ENCODE measurements around the gene GIGYF2.
"Not testable (repeated sequence)": the region's sequence is repeated elsewhere in the genome, so short reads cannot be mapped to it uniquely, and the experiment has no call there.

GIGYF2 gene

DNA sequence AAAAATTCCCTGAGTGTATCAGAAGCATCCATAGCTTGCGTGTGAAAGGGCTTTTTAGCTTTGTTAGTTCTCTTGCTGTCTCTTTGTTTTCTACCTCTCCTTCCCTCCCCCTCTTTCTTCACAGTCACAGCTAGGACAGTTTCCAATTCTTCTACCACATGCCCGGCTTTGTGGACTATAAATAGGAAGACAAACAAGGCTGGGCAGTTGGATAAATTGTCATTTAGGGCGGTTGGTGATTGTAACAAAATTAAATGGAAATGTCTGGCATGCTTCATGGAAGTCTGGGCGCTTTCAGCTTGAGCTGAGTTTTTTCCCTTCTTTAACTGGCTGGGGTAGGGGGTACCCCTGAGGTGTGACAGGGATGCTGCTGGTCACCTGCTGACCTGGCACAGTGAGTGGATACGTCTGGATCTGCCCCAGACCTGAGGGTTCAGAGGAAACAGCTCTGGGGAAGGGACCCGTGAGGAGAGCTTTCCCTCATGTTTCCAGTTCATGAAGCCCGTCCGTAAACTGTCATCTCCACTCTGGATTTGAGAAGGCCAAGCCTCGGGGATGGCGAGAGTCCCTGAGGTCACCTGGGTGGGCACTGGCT is 29.0 kb upstream of the GIGYF2 start:
- H3K27me3 ChIP-seq (ENCODE audit: control insufficient read depth in 1 of 2, insufficient read depth in 2 of 2, low read length in 2 of 2): no peaks in the 10 kb centered on the region
- H3K4me1 ChIP-seq (ENCODE audit: control insufficient read depth, insufficient read depth, low read length): peaks cover 5% of the 10 kb centered on the region
- peaks cover 0 to 5% of the 10 kb centered on the region in 2 donors for H3K36me3 ChIP-seq (ENCODE audit: control insufficient read depth in 2 of 2, insufficient read depth in 2 of 2, low read length in 2 of 2)
- H3K4me3 ChIP-seq (ENCODE audit: low read length in 2 of 2): no peak overlapping the region
- no peaks in the 10 kb centered on the region for H3K9me3 ChIP-seq (ENCODE audit: control insufficient read depth in 2 of 2, low read length in 2 of 2)
- H3K27ac ChIP-seq (ENCODE audit: low read length): no peak overlapping the region
- no peak overlapping the region for H3K9ac ChIP-seq (ENCODE audit: low read length in 2 of 2)

DNA sequence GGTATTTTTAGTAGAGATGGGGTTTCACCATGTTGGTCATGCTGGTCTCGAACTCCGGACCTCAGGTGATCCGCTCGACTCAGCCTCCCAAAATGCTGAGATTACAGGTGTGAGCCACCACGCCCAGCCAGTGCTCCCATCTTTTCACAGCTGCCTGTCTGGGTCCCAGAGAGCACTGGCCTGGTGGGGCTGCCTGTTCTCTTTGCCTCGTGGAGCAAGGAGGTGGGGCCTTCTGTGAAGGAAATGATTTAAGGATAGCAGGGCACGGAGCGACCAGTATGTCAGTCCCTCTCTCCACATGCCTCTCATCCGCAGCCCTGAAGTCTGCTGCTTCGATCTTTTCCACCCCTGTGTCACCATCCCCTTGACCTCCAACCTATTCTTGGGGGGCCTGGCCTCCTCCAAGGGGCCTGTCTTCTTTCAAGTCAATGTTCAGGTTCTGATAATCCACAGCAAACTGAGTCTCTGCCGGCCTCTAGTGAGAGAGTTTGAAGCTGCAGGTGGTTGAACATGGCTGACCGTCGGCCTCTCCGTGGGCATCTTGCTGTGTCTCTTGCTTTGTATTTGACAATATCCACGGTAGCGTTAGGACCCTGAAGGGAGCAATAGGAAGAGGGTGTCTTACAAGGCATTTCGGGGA is 28.2 kb upstream of the GIGYF2 start:
- H3K36me3 ChIP-seq (ENCODE audit: control insufficient read depth in 2 of 2, insufficient read depth in 2 of 2, low read length in 2 of 2): peaks cover 0 to 5% of the 10 kb centered on the region in 2 donors
- H3K27me3 ChIP-seq (ENCODE audit: control insufficient read depth in 1 of 2, insufficient read depth in 2 of 2, low read length in 2 of 2): no peaks in the 10 kb centered on the region
- peaks cover 5% of the 10 kb centered on the region for H3K4me1 ChIP-seq (ENCODE audit: control insufficient read depth, insufficient read depth, low read length)
- no peak overlapping the region for H3K27ac ChIP-seq (ENCODE audit: low read length)
- H3K4me3 ChIP-seq (ENCODE audit: low read length in 2 of 2): no peak overlapping the region
- H3K9me3 ChIP-seq (ENCODE audit: control insufficient read depth in 2 of 2, low read length in 2 of 2): no peaks in the 10 kb centered on the region
- H3K9ac ChIP-seq (ENCODE audit: low read length in 2 of 2): no peak overlapping the region

DNA sequence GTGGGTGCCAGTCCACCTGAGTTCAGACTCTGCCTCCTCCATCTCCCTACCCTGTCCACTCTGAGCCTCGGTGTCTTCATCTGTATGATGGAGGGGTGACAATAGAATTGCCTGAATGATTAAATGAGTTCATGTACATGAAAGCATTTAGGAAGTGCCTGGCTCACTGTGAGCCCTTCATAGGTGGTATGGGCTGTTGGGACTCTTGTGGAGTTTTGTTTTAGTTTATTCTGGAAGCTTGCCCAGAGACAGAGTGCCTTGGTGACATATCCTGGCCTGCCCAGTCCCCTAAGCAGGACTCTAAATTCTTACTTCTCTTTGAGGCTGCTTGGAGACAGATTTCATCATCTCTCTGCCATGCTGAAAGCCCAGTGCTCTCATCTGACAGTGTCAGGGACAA is 24.5 kb upstream of the GIGYF2 start:
- Histone ChIP-seq H3K27me3 (ENCODE audit: control insufficient read depth in 1 of 2, insufficient read depth in 2 of 2, low read length in 2 of 2) (no peaks in the 10 kb centered on the region), H3K9me3 (ENCODE audit: control insufficient read depth in 2 of 2, low read length in 2 of 2) (no peaks in the 10 kb centered on the region), H3K9ac (ENCODE audit: low read length in 2 of 2) (no peak overlapping the region), H3K4me1 (ENCODE audit: control insufficient read depth, insufficient read depth, low read length) (peaks cover 5% of the 10 kb centered on the region), H3K27ac (ENCODE audit: low read length) (no peak overlapping the region), H3K36me3 (ENCODE audit: control insufficient read depth in 2 of 2, insufficient read depth in 2 of 2, low read length in 2 of 2) (peaks cover 0 to 5% of the 10 kb centered on the region in 2 donors), H3K4me3 (ENCODE audit: low read length in 2 of 2) (no peak overlapping the region)

DNA sequence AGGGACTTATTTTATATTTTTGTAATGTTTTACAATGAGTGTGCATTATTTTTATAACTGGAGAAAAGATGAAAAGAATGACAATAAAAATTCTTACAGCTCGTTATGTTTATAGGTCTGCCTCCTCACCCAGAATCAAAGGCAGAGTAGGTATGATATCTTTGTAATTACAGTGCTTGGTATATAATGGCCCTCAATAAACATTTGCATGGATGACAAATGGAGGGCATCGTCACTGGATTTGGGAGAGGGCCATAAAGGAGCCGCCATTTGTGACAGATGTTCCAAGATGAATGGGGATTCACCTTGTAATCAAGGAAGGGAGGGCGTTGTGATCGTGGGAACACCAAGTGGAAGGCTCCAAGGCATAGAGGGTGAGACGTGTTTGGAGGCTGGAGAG is 22.6 kb upstream of the GIGYF2 start:
- Histone ChIP-seq H3K9me3 (ENCODE audit: control insufficient read depth in 2 of 2, low read length in 2 of 2) (no peaks in the 10 kb centered on the region), H3K27me3 (ENCODE audit: control insufficient read depth in 1 of 2, insufficient read depth in 2 of 2, low read length in 2 of 2) (no peaks in the 10 kb centered on the region), H3K9ac (ENCODE audit: low read length in 2 of 2) (no peak overlapping the region), H3K36me3 (ENCODE audit: control insufficient read depth in 2 of 2, insufficient read depth in 2 of 2, low read length in 2 of 2) (peaks cover 0 to 5% of the 10 kb centered on the region in 2 donors), H3K4me3 (ENCODE audit: low read length in 2 of 2) (no peak overlapping the region), H3K4me1 (ENCODE audit: control insufficient read depth, insufficient read depth, low read length) (no peaks in the 10 kb centered on the region), H3K27ac (ENCODE audit: low read length) (no peak overlapping the region)

DNA sequence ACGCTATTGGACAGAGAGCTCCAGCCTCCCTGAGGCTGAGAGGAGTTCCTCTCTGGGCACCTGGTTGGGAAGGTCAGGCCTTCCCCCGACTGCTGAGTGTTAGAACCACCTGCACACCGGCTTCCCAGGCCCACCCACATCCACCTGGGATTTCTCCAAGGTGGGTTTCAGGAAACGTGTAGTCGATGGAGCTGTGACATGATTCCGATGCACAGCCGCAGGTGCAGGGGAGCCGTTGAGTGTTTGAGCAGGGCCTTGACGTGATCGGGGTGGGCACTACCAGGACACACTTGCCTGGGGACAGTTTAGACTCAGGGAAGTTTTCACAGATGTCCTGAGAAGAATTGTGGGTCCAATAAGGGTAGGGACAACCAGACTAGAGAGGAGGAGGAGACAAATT is 21.8 kb upstream of the GIGYF2 start:
- Histone ChIP-seq H3K4me3 (ENCODE audit: low read length in 2 of 2) (no peak overlapping the region), H3K9ac (ENCODE audit: low read length in 2 of 2) (no peak overlapping the region), H3K27ac (ENCODE audit: low read length) (no peak overlapping the region), H3K9me3 (ENCODE audit: control insufficient read depth in 2 of 2, low read length in 2 of 2) (no peaks in the 10 kb centered on the region), H3K27me3 (ENCODE audit: control insufficient read depth in 1 of 2, insufficient read depth in 2 of 2, low read length in 2 of 2) (no peaks in the 10 kb centered on the region), H3K36me3 (ENCODE audit: control insufficient read depth in 2 of 2, insufficient read depth in 2 of 2, low read length in 2 of 2) (peaks cover 0 to 5% of the 10 kb centered on the region in 2 donors), H3K4me1 (ENCODE audit: control insufficient read depth, insufficient read depth, low read length) (no peaks in the 10 kb centered on the region)

DNA sequence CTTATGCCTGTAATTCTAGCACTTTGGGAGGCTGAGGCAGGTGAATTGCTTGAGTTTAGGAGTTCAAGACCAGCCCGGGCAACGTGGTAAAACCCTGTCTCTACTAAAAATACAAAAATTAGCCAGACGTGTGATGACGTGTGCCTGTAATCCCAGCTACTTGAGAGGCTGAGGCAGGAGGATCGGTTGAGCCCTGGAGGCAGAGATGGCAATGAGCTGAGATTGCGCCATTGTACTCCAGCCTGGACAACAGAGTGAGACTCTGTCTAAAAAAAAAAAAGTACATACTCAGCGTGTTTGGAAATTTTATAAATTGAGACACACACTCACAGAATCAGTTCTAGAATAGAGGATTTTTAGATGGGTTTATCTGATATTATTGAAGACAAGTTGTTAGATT is 17.1 kb upstream of the GIGYF2 start:
- H3K4me1 ChIP-seq (ENCODE audit: control insufficient read depth, insufficient read depth, low read length): no peaks in the 10 kb centered on the region
- H3K36me3 ChIP-seq (ENCODE audit: control insufficient read depth in 2 of 2, insufficient read depth in 2 of 2, low read length in 2 of 2): no peaks in the 10 kb centered on the region
- H3K27ac ChIP-seq (ENCODE audit: low read length): no peak overlapping the region
- peaks cover 3 to 4% of the 10 kb centered on the region in 2 donors for H3K27me3 ChIP-seq (ENCODE audit: control insufficient read depth in 1 of 2, insufficient read depth in 2 of 2, low read length in 2 of 2)
- no peak overlapping the region for H3K4me3 ChIP-seq (ENCODE audit: low read length in 2 of 2)
- H3K9ac ChIP-seq (ENCODE audit: low read length in 2 of 2): no peak overlapping the region
- no peaks in the 10 kb centered on the region for H3K9me3 ChIP-seq (ENCODE audit: control insufficient read depth in 2 of 2, low read length in 2 of 2)

DNA sequence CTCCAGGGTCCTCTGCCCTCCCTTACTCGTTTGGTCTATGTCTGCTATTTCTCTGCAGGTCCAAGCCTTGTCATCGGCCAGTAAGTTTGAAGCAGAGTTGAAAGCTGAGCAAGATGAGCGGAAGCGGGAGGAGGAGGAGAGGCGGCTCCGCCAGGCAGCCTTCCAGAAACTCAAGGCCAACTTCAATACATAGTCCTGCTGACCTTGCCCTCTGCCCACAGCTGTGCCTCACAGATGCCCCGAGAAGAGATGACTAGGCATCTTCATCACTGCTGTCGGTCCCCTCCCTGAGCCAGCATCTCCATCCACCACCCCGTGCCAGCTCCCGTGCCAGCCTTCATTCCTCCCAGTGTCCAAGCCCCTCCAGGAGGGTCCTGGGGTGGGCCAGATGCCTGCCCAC is 15.6 kb upstream of the GIGYF2 start:
- no peak overlapping the region for H3K4me3 ChIP-seq (ENCODE audit: low read length in 2 of 2)
- peaks cover 3 to 4% of the 10 kb centered on the region in 2 donors for H3K27me3 ChIP-seq (ENCODE audit: control insufficient read depth in 1 of 2, insufficient read depth in 2 of 2, low read length in 2 of 2)
- H3K9me3 ChIP-seq (ENCODE audit: control insufficient read depth in 2 of 2, low read length in 2 of 2): no peaks in the 10 kb centered on the region
- H3K36me3 ChIP-seq (ENCODE audit: control insufficient read depth in 2 of 2, insufficient read depth in 2 of 2, low read length in 2 of 2): no peaks in the 10 kb centered on the region
- no peak overlapping the region for H3K9ac ChIP-seq (ENCODE audit: low read length in 2 of 2)
- H3K27ac ChIP-seq (ENCODE audit: low read length): no peak overlapping the region
- no peaks in the 10 kb centered on the region for H3K4me1 ChIP-seq (ENCODE audit: control insufficient read depth, insufficient read depth, low read length)

DNA sequence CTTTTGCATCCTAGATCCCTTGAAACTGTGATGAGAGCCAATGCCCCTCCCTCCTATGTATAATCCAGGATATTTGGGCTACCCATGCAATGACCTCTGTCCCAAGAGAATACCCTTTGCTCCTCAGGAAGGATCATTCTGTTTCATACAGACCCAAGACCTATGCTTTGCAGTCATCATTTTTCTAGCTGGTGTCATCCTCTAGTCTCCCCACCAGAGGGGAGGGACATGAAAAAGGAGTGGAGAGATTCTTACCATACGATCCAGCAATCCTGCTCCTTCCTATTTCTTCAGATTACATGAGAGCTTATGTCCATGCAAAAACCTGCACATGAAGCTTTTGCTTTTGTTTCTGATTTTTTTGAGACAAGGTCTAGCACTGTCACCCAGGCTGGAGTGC is 13.8 kb upstream of the GIGYF2 start:
- Histone ChIP-seq H3K27me3 (ENCODE audit: control insufficient read depth in 1 of 2, insufficient read depth in 2 of 2, low read length in 2 of 2) (peaks cover 3 to 4% of the 10 kb centered on the region in 2 donors), H3K4me1 (ENCODE audit: control insufficient read depth, insufficient read depth, low read length) (peaks cover 2% of the 10 kb centered on the region), H3K27ac (ENCODE audit: low read length) (no peak overlapping the region), H3K4me3 (ENCODE audit: low read length in 2 of 2) (no peak overlapping the region), H3K9me3 (ENCODE audit: control insufficient read depth in 2 of 2, low read length in 2 of 2) (no peaks in the 10 kb centered on the region), H3K36me3 (ENCODE audit: control insufficient read depth in 2 of 2, insufficient read depth in 2 of 2, low read length in 2 of 2) (no peaks in the 10 kb centered on the region), H3K9ac (ENCODE audit: low read length in 2 of 2) (no peak overlapping the region)

DNA sequence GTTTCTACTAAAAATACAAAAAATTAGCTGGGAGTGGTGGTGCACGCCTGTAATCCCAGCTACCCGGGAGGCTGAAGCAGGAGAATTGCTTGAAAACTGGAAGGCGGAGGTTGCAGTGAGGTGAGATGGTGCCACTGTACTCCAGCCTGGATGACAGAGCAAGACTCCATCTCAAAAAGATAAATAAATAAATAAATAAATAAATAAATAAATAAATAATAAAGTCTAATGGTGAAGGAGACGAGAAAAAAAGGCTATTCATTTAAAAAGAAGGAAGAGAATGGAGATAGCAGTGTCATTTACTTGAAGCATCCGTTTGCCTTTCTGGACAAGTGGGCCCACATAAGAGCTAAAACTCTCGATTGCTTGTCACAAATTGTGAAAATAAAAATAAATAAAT is 11.7 kb upstream of the GIGYF2 start:
- not testable (repeated sequence) for H3K9me3 ChIP-seq (ENCODE audit: control insufficient read depth in 2 of 2, low read length in 2 of 2); H3K4me1 ChIP-seq (ENCODE audit: control insufficient read depth, insufficient read depth, low read length); H3K27ac ChIP-seq (ENCODE audit: low read length); H3K9ac ChIP-seq (ENCODE audit: low read length in 2 of 2); H3K27me3 ChIP-seq (ENCODE audit: control insufficient read depth in 1 of 2, insufficient read depth in 2 of 2, low read length in 2 of 2); H3K4me3 ChIP-seq (ENCODE audit: low read length in 2 of 2); H3K36me3 ChIP-seq (ENCODE audit: control insufficient read depth in 2 of 2, insufficient read depth in 2 of 2, low read length in 2 of 2)

DNA sequence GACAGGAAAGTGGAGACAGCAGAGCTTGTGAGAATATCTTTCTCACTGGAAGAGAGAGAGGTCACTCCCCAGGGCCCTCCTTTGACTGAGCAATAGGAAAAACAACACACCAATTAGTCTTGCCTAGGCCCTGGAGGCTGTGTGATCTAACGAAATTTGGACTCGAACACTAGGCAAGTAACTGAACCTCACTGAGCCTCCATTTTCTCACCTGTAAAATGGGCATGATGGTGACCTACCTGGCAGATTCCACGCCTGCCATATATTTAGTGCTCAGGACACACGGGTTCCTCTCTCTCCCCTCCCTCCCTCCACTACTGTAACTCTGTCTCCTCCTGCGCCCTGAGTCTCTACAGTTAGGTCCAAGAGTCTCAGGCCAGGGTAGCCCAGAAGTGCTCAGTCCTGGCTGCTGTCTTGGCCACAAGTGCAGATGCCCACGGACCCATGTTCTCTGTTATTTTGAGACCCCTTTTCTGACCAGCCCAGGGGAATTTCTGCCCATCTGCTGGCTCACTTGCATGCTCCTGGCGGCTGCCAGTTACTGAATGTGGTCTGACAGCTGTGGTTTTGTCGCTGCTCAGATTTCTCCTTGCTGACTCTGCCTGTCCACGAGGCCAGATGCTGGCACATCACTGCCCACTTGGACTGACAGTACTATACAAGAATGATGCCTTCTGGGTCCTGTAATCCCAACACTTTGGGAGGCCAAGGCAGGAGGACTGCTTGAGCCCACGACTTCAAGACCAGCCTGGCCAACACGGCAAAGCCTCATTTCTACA is 9.6 kb upstream of the GIGYF2 start:
- Histone ChIP-seq H3K9me3 (ENCODE audit: control insufficient read depth in 2 of 2, low read length in 2 of 2) (no peaks in the 10 kb centered on the region), H3K27me3 (ENCODE audit: control insufficient read depth in 1 of 2, insufficient read depth in 2 of 2, low read length in 2 of 2) (no peaks in the 10 kb centered on the region), H3K27ac (ENCODE audit: low read length) (no peak overlapping the region), H3K36me3 (ENCODE audit: control insufficient read depth in 2 of 2, insufficient read depth in 2 of 2, low read length in 2 of 2) (no peaks in the 10 kb centered on the region), H3K9ac (ENCODE audit: low read length in 2 of 2) (no peak overlapping the region), H3K4me1 (ENCODE audit: control insufficient read depth, insufficient read depth, low read length) (peaks cover 5% of the 10 kb centered on the region), H3K4me3 (ENCODE audit: low read length in 2 of 2) (no peak overlapping the region)

DNA sequence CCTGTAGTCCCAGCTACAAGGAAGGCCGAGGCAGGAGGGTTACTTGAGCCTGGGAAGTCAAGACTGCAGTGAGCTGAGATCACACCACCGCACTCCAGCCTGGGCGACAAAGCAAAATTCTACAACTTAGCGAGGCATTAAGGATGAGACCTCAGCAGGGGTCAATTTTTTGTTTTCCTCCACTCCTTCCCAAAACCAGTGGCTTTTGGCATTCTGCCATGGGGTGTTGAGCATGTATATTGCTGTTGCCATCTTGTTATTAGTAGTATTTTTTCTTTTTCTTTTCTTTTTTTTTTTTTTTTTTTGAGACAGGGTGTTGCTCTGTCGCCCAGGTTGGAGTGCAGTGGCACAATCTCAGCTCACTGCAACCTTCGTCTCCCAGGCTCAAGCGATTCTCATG is 8.9 kb upstream of the GIGYF2 start:
- Histone ChIP-seq H3K27me3 (ENCODE audit: control insufficient read depth in 1 of 2, insufficient read depth in 2 of 2, low read length in 2 of 2) (no peaks in the 10 kb centered on the region), H3K9me3 (ENCODE audit: control insufficient read depth in 2 of 2, low read length in 2 of 2) (no peaks in the 10 kb centered on the region), H3K36me3 (ENCODE audit: control insufficient read depth in 2 of 2, insufficient read depth in 2 of 2, low read length in 2 of 2) (no peaks in the 10 kb centered on the region), H3K4me1 (ENCODE audit: control insufficient read depth, insufficient read depth, low read length) (peaks cover 5% of the 10 kb centered on the region), H3K4me3 (ENCODE audit: low read length in 2 of 2) (no peak overlapping the region), H3K9ac (ENCODE audit: low read length in 2 of 2) (no peak overlapping the region), H3K27ac (ENCODE audit: low read length) (no peak overlapping the region)

Measured in stomach smooth muscle (tissue), 2 donors.